ENCODE data around the gene AFF3.

AFF3 gene

DNA sequence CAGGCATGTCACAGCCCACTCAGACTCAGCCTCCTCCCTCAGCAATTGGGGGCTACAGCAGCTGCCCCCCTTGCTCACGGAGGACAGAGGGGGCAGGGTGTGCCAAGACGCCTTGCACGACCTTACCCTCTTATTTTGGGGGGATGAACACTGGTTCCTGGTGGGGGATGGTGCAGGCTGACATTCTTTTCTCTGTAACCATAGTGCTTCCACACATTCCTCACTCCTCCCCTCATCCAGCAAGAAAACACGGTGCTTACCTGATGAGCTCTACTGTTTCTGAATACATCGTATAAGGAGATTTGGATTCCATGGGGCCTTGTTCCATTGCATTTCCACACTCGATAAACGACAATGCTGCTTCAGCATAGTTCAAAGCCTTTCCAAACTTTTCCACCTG, 577.2 kb downstream of the AFF3 start:
- H3K4me1 ChIP-seq (ENCODE audit: control insufficient read depth in 5 of 5, insufficient read depth in 5 of 5, low read length in 5 of 5): no peaks in the 10 kb centered on the region
- H3K27me3 ChIP-seq (ENCODE audit: control insufficient read depth in 5 of 5, insufficient read depth in 4 of 5, low read length in 5 of 5): no peaks in the 10 kb centered on the region
- H3K4me3 ChIP-seq (ENCODE audit: low read depth in 1 of 5, low read length in 5 of 5): no peak overlapping the region
- no peaks in the 10 kb centered on the region for H3K9me3 ChIP-seq (ENCODE audit: control insufficient read depth in 5 of 5, low read length in 5 of 5)
- H3K27ac ChIP-seq (ENCODE audit: low read depth, low read length): no peak overlapping the region
- no peak overlapping the region for H3K9ac ChIP-seq (ENCODE audit: low read length in 5 of 5)
- H3K36me3 ChIP-seq (ENCODE audit: control insufficient read depth in 5 of 5, insufficient read depth in 5 of 5, low read length in 5 of 5): peaks cover 4 to 16% (median 9%) of the 10 kb centered on the region in 5 donors

DNA sequence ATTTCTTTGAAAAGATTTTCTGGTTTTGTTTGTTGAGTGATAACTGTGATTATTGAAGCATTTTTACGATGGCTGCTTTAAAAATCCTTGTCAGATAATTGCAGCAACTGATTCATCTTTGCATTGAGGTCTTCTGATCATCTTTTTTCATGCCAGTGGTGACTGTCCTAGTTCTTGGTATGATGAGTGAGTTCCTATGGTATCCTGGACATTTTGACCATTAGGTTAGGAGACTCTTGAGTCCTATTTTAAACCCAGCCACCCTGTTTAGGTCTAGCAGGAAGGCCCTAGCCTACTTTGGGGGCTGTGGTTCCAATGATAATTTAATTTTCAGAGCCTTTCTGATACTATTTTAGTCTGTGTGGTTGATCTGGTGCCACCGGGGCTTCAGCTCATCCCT, 579.9 kb downstream of the AFF3 start:
- Histone ChIP-seq H3K9ac (ENCODE audit: low read length in 5 of 5) (no peak overlapping the region), H3K36me3 (ENCODE audit: control insufficient read depth in 5 of 5, insufficient read depth in 5 of 5, low read length in 5 of 5) (peaks cover 0 to 8% (median 6%) of the 10 kb centered on the region in 5 donors), H3K27ac (ENCODE audit: low read depth, low read length) (no peak overlapping the region), H3K4me1 (ENCODE audit: control insufficient read depth in 5 of 5, insufficient read depth in 5 of 5, low read length in 5 of 5) (no peaks in the 10 kb centered on the region), H3K27me3 (ENCODE audit: control insufficient read depth in 5 of 5, insufficient read depth in 4 of 5, low read length in 5 of 5) (no peaks in the 10 kb centered on the region), H3K4me3 (ENCODE audit: low read depth in 1 of 5, low read length in 5 of 5) (no peak overlapping the region), H3K9me3 (ENCODE audit: control insufficient read depth in 5 of 5, low read length in 5 of 5) (no peaks in the 10 kb centered on the region)

DNA sequence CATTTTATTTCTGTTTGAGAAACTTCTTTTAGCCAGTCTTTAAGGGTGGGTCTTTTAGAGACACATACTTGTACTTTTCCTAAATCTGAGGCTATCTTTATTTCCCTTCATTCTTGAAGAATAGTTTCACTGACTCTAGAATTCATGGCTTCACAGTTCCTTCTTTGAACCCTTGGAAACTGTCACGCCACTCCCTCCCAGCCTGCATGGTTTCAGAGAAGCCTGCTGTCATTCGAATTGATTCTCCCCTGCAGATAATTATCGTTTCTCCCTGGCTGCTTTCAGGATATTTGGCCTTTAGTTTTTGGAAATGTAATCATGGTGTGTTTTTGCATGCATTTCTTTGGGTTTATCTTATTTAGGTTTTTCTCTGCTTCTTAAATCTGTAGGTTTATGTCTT, 580.6 kb downstream of the AFF3 start:
- Histone ChIP-seq H3K27ac (ENCODE audit: low read depth, low read length) (no peak overlapping the region), H3K36me3 (ENCODE audit: control insufficient read depth in 5 of 5, insufficient read depth in 5 of 5, low read length in 5 of 5) (peaks cover 0 to 6% (median 2%) of the 10 kb centered on the region in 5 donors), H3K9ac (ENCODE audit: low read length in 5 of 5) (no peak overlapping the region), H3K4me3 (ENCODE audit: low read depth in 1 of 5, low read length in 5 of 5) (no peak overlapping the region), H3K27me3 (ENCODE audit: control insufficient read depth in 5 of 5, insufficient read depth in 4 of 5, low read length in 5 of 5) (no peaks in the 10 kb centered on the region), H3K9me3 (ENCODE audit: control insufficient read depth in 5 of 5, low read length in 5 of 5) (no peaks in the 10 kb centered on the region), H3K4me1 (ENCODE audit: control insufficient read depth in 5 of 5, insufficient read depth in 5 of 5, low read length in 5 of 5) (no peaks in the 10 kb centered on the region)

DNA sequence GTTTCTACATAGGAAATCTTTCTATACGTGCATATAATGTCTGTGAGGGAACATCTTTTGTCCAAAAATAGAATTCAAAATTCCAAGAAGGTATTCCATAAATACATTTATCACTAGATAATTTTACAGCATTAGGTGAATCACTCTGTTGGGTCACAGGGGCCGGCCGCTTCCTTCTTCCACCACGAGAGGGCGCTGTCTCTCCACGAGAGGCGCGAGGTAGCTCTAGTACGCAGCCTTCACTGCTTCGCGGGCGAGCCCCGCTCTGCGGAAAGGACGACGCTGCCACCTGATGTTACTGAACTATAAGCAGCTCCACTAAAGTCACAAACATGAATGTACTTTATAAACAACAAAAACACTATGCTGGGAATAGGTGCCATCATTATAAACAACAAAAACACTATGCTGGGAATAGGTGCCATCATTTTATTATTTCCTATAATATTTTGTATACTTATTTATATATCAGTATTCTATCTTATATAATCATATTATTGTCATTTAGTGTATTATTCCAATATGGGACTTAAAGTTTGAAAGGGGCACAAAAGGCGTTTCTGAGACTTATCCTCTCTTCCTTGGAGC, 583.2 kb downstream of the AFF3 start:
- no peaks in the 10 kb centered on the region for H3K27me3 ChIP-seq (ENCODE audit: control insufficient read depth in 5 of 5, insufficient read depth in 4 of 5, low read length in 5 of 5)
- no peak overlapping the region for H3K27ac ChIP-seq (ENCODE audit: low read depth, low read length)
- H3K9ac ChIP-seq (ENCODE audit: low read length in 5 of 5): no peak overlapping the region
- no peak overlapping the region for H3K4me3 ChIP-seq (ENCODE audit: low read depth in 1 of 5, low read length in 5 of 5)
- H3K9me3 ChIP-seq (ENCODE audit: control insufficient read depth in 5 of 5, low read length in 5 of 5): no peaks in the 10 kb centered on the region
- no peaks in the 10 kb centered on the region for H3K4me1 ChIP-seq (ENCODE audit: control insufficient read depth in 5 of 5, insufficient read depth in 5 of 5, low read length in 5 of 5)
- H3K36me3 ChIP-seq (ENCODE audit: control insufficient read depth in 5 of 5, insufficient read depth in 5 of 5, low read length in 5 of 5): peaks cover 0 to 11% (median 5%) of the 10 kb centered on the region in 5 donors

DNA sequence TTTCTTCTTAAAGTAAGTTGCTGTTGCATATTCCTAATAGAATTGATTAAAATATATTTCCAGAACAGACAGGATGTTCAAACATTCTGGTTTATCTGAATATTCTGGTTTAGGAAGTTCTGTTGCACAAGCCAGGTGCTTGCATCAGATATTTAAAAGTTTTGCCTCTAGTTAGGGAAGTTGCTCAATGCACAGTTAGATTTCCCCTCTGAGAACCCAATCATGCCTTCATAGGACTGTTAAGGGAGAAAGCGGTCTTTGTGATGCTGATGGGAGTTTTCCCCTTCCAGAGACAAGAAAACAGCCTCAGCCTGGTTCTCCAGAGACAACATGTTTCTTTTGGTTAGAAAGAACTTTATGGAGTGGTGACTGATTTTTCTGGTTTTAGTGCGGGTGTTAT, 587.0 kb downstream of the AFF3 start:
- no peaks in the 10 kb centered on the region for H3K27me3 ChIP-seq (ENCODE audit: control insufficient read depth in 5 of 5, insufficient read depth in 4 of 5, low read length in 5 of 5)
- H3K27ac ChIP-seq (ENCODE audit: low read depth, low read length): no peak overlapping the region
- H3K9ac ChIP-seq (ENCODE audit: low read length in 5 of 5): no peak overlapping the region
- H3K9me3 ChIP-seq (ENCODE audit: control insufficient read depth in 5 of 5, low read length in 5 of 5): no peaks in the 10 kb centered on the region
- H3K4me3 ChIP-seq (ENCODE audit: low read depth in 1 of 5, low read length in 5 of 5): no peak overlapping the region
- H3K36me3 ChIP-seq (ENCODE audit: control insufficient read depth in 5 of 5, insufficient read depth in 5 of 5, low read length in 5 of 5): peaks cover 10 to 41% (median 32%) of the 10 kb centered on the region in 5 donors
- no peaks in the 10 kb centered on the region for H3K4me1 ChIP-seq (ENCODE audit: control insufficient read depth in 5 of 5, insufficient read depth in 5 of 5, low read length in 5 of 5)

DNA sequence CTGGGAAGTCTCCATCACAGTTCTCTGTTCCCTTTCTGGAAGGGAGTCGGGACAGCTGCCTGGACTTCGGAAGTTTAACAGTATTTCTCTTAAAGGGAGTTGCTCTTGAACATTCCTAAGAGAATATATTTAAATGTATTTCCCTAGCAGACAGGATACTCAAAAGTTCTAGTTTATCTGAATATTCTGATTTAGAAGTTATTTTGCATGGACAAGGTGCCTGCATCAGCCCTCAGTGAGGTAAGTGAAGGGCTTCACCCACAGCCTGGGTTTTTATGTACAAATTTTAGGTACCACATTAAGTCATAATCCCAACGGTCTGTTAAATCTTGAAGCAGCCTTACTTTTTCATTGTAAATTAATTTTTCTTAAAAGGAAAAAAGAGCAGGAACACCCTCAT, 587.5 kb downstream of the AFF3 start:
- Histone ChIP-seq H3K4me1 (ENCODE audit: control insufficient read depth in 5 of 5, insufficient read depth in 5 of 5, low read length in 5 of 5) (no peaks in the 10 kb centered on the region), H3K27ac (ENCODE audit: low read depth, low read length) (no peak overlapping the region), H3K4me3 (ENCODE audit: low read depth in 1 of 5, low read length in 5 of 5) (no peak overlapping the region), H3K36me3 (ENCODE audit: control insufficient read depth in 5 of 5, insufficient read depth in 5 of 5, low read length in 5 of 5) (peaks cover 10 to 46% (median 36%) of the 10 kb centered on the region in 5 donors), H3K9ac (ENCODE audit: low read length in 5 of 5) (no peak overlapping the region), H3K27me3 (ENCODE audit: control insufficient read depth in 5 of 5, insufficient read depth in 4 of 5, low read length in 5 of 5) (no peaks in the 10 kb centered on the region), H3K9me3 (ENCODE audit: control insufficient read depth in 5 of 5, low read length in 5 of 5) (no peaks in the 10 kb centered on the region)

DNA sequence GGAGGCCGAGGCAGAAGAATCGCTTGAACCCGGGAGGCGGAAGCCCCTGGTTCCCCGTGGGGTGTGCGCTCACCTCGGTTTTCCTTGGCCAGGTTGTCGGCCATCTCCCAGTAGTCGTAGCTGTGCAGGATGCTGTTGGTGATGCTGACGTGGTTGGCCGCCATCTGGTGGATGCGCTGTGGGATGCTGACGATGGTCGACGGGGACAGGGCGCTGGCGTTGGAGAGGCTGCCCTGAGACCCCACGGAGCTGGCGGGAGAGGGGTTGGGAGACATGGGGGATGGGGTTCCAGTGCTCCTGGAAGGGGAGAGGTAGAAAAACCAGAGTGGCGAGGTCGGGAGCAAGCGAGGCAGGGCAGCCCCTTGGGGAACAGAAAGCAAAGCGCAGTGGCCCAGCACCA, 588.2 kb downstream of the AFF3 start:
- H3K9ac ChIP-seq (ENCODE audit: low read length in 5 of 5): no peak overlapping the region
- H3K4me3 ChIP-seq (ENCODE audit: low read depth in 1 of 5, low read length in 5 of 5): no peak overlapping the region
- no peaks in the 10 kb centered on the region for H3K27me3 ChIP-seq (ENCODE audit: control insufficient read depth in 5 of 5, insufficient read depth in 4 of 5, low read length in 5 of 5)
- H3K27ac ChIP-seq (ENCODE audit: low read depth, low read length): no peak overlapping the region
- no peaks in the 10 kb centered on the region for H3K9me3 ChIP-seq (ENCODE audit: control insufficient read depth in 5 of 5, low read length in 5 of 5)
- peaks cover 10 to 47% (median 36%) of the 10 kb centered on the region in 5 donors for H3K36me3 ChIP-seq (ENCODE audit: control insufficient read depth in 5 of 5, insufficient read depth in 5 of 5, low read length in 5 of 5)
- H3K4me1 ChIP-seq (ENCODE audit: control insufficient read depth in 5 of 5, insufficient read depth in 5 of 5, low read length in 5 of 5): no peaks in the 10 kb centered on the region

DNA sequence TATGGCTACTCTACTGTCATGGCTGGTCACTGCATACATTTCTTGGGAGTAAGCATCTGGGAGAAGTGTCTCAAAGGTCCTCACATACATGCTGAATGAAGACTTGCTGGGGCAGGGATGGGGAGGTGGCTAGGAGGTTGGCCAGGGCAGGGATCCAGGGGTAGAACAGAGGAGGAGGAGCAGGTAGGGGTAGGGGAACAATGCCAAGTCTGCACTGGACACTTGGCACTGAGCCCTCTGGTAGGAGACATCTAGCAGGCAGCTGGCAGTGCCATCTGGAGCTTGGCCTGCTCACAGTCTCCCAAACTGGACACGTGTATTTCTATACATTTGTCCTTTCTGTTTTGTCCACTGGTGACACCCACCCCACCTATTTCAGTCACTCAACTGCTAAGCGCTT, 589.9 kb downstream of the AFF3 start:
- Histone ChIP-seq H3K9ac (ENCODE audit: low read length in 5 of 5) (no peak overlapping the region), H3K9me3 (ENCODE audit: control insufficient read depth in 5 of 5, low read length in 5 of 5) (no peaks in the 10 kb centered on the region), H3K27me3 (ENCODE audit: control insufficient read depth in 5 of 5, insufficient read depth in 4 of 5, low read length in 5 of 5) (no peaks in the 10 kb centered on the region), H3K27ac (ENCODE audit: low read depth, low read length) (no peak overlapping the region), H3K36me3 (ENCODE audit: control insufficient read depth in 5 of 5, insufficient read depth in 5 of 5, low read length in 5 of 5) (peaks cover 10 to 43% (median 36%) of the 10 kb centered on the region in 5 donors), H3K4me3 (ENCODE audit: low read depth in 1 of 5, low read length in 5 of 5) (no peak overlapping the region), H3K4me1 (ENCODE audit: control insufficient read depth in 5 of 5, insufficient read depth in 5 of 5, low read length in 5 of 5) (no peaks in the 10 kb centered on the region)

DNA sequence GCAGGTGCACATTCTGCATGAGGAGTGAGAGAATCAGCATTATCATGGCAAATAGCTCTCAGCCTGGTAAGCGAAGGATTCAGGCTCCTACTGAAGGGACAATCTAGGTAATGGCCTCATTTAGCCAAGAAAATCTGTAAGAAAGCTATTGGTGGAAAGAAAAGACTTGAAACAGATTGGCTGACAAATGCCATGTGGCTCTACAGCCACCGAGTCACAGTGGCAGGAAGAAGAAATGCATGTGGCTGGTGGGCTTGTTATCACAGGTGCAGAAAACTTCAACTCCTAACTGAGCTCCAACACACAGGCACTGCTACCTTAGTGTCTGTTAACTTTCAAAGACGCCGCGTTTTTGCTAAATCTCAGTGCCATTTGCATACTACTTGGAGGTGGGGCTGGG, 592.0 kb downstream of the AFF3 start:
- Histone ChIP-seq H3K4me3 (ENCODE audit: low read depth in 1 of 5, low read length in 5 of 5) (no peak overlapping the region), H3K27me3 (ENCODE audit: control insufficient read depth in 5 of 5, insufficient read depth in 4 of 5, low read length in 5 of 5) (no peaks in the 10 kb centered on the region), H3K9ac (ENCODE audit: low read length in 5 of 5) (no peak overlapping the region), H3K9me3 (ENCODE audit: control insufficient read depth in 5 of 5, low read length in 5 of 5) (no peaks in the 10 kb centered on the region), H3K27ac (ENCODE audit: low read depth, low read length) (no peak overlapping the region), H3K4me1 (ENCODE audit: control insufficient read depth in 5 of 5, insufficient read depth in 5 of 5, low read length in 5 of 5) (peaks cover 0 to 6% (median 0%) of the 10 kb centered on the region in 5 donors), H3K36me3 (ENCODE audit: control insufficient read depth in 5 of 5, insufficient read depth in 5 of 5, low read length in 5 of 5) (peaks cover 8 to 41% (median 36%) of the 10 kb centered on the region in 5 donors)

DNA sequence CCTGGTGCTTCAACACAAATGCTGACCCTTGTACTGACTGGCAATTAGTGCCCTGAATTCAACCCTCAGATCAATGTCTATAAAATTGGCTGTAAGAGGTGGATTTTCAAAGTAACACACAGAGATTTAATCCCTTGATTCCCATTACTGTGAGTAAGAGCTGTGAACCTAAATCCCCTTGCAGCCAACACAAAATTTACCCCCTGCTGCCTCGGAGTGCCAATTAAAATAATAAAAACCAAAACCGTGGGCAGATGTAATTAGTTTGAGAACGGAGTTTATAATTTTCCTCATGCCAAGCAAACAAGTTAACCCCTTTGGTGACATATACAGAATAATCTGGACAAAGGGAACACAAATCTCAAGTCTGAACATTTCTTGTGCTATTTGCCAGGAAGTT, 596.8 kb downstream of the AFF3 start:
- Histone ChIP-seq H3K36me3 (ENCODE audit: control insufficient read depth in 5 of 5, insufficient read depth in 5 of 5, low read length in 5 of 5) (peaks cover 0 to 11% (median 6%) of the 10 kb centered on the region in 5 donors), H3K4me3 (ENCODE audit: low read depth in 1 of 5, low read length in 5 of 5) (no peak overlapping the region), H3K9ac (ENCODE audit: low read length in 5 of 5) (no peak overlapping the region), H3K4me1 (ENCODE audit: control insufficient read depth in 5 of 5, insufficient read depth in 5 of 5, low read length in 5 of 5) (peaks cover 0 to 6% (median 0%) of the 10 kb centered on the region in 5 donors), H3K27ac (ENCODE audit: low read depth, low read length) (no peak overlapping the region), H3K27me3 (ENCODE audit: control insufficient read depth in 5 of 5, insufficient read depth in 4 of 5, low read length in 5 of 5) (no peaks in the 10 kb centered on the region), H3K9me3 (ENCODE audit: control insufficient read depth in 5 of 5, low read length in 5 of 5) (no peaks in the 10 kb centered on the region)

All from subcutaneous abdominal adipose tissue (tissue), 5 donors.